GM18526 (cell line): ENCODE data around the gene CARD19.
A peak's percentile ranks its signal among the peaks of the same experiment; 100 is the strongest.

ENCODE experiments used
- POLR2A ChIP-seq: IDR thresholded peaks from 3 replicates; pipeline ENCODE4 v1.6.1; 2011; ENCODE audit not compliant: insufficient read length; ENCODE audit errors: extremely low read depth

The CARD19 gene

GRCh38 chr9:93117924-93118862, 22.2 kb downstream of the CARD19 start:
- no peak for TF ChIP-seq POLR2A

- no peak for TF ChIP-seq POLR2A
Measured at GRCh38 chr9:93118863-93119702, 23.1 kb downstream of the CARD19 start.

GRCh38 chr9:93119703-93119952, 23.6 kb downstream of the CARD19 start:
- TF ChIP-seq POLR2A: no peak

- TF ChIP-seq POLR2A: peak; percentile 33
Measured at GRCh38 chr9:93119953-93120845, 24.2 kb downstream of the CARD19 start.

- no peak for TF ChIP-seq POLR2A
Measured at GRCh38 chr9:93120846-93121315, 24.9 kb downstream of the CARD19 start.

- TF ChIP-seq POLR2A: no peak
Measured at GRCh38 chr9:93121316-93122241, 25.6 kb downstream of the CARD19 start.

- no peak for TF ChIP-seq POLR2A
Measured at GRCh38 chr9:93122721-93123221, 26.8 kb downstream of the CARD19 start.

GRCh38 chr9:93123561-93124283, 27.7 kb downstream of the CARD19 start:
- TF ChIP-seq POLR2A: no peak

GRCh38 chr9:93124793-93125192, 28.8 kb downstream of the CARD19 start:
- TF ChIP-seq POLR2A: no peak

- no peak for TF ChIP-seq POLR2A
Measured at GRCh38 chr9:93125331-93125894, 29.4 kb downstream of the CARD19 start.

- TF ChIP-seq POLR2A: no peak
Measured at GRCh38 chr9:93126151-93126781, 30.2 kb downstream of the CARD19 start.

GRCh38 chr9:93126825-93127368, 30.9 kb downstream of the CARD19 start:
- no peak for TF ChIP-seq POLR2A
